Activated T-helper 1 cell treated with Interleukin-2 at 50 U/mL for 16 hours (primary cell): Measurements from ENCODE around the gene SPHK2.
"Not testable (repeated sequence)": the region's sequence is repeated elsewhere in the genome, so short reads cannot be mapped to it uniquely, and the experiment has no call there.

Experiments used
- DNase-seq: peaks from one replicate; pipeline ENCODE4 v3.0.0-alpha.2; 2020; ENCODE audit warnings: low read depth

The SPHK2 gene, protein sequence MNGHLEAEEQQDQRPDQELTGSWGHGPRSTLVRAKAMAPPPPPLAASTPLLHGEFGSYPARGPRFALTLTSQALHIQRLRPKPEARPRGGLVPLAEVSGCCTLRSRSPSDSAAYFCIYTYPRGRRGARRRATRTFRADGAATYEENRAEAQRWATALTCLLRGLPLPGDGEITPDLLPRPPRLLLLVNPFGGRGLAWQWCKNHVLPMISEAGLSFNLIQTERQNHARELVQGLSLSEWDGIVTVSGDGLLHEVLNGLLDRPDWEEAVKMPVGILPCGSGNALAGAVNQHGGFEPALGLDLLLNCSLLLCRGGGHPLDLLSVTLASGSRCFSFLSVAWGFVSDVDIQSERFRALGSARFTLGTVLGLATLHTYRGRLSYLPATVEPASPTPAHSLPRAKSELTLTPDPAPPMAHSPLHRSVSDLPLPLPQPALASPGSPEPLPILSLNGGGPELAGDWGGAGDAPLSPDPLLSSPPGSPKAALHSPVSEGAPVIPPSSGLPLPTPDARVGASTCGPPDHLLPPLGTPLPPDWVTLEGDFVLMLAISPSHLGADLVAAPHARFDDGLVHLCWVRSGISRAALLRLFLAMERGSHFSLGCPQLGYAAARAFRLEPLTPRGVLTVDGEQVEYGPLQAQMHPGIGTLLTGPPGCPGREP

GRCh38 chr19:48618916-48619691, at the start of gene SPHK2, which contains the start of gene RPL18:
Gene SPHK2 (plus strand): TSS chr19:48619506. CDS start chr19:48620515, 1,009 bp downstream.
Gene RPL18 (minus strand): TSS chr19:48619178. CDS start chr19:48619143, 35 bp downstream.
- peak; percentile 95 for DNase-seq

GRCh38 chr19:48569814-48570213, 49.5 kb upstream of the SPHK2 start:
- DNase-seq: no peak

GRCh38 chr19:48571378-48572162, 47.7 kb upstream of the SPHK2 start:
- DNase-seq: no peak

DNA sequence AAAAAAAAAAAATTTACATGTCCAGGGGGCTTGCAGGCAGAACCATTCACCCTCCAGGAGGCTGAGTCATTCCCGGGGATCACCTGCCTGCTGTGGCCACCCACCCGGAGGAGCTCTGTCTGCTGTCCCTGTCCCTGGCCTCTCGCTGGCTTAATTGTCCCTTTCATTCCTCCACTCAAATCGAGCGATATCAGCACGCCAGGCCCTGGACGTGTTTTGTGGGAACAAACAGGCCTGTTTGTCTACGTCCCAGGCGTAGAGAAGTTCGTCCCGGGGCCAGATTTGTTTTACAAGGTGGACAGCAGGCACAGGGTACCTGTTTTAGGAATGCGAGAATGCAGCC, 46.2 kb upstream of the SPHK2 start:
- no peak for DNase-seq

DNA sequence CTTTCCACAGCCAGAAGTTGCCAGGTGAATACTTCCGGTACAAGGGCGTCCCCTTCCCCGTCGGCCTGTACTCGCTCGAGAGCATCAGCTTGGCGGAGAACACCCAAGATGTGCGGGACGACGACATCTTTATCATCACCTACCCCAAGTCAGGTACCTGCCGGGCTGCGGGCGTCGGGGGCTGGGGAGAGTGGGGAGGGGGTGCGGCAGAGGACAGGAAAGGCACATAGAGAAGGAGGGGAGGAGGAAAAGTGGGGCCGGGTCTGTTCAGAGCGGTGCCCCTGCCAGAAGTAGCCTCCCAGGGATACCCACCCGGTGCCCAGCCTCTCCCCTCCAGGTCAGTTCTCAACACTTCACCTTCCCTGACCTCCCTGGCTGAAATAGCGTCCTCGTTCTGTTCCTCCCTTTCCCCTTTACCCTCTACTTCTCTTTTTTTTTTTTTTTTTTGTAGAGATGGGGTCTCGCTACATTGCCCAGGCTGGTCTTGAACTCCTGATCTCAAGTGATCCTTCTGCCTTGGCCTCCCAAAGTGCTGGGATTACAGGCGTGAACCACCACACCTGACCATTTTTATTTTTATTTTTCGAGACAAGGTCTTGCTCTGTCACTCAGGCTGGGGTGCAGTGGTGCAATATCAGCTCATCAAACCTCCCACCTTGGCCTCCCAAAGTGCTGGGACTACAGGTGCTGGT, 43.2 kb upstream of the SPHK2 start:
- DNase-seq: no peak

DNA sequence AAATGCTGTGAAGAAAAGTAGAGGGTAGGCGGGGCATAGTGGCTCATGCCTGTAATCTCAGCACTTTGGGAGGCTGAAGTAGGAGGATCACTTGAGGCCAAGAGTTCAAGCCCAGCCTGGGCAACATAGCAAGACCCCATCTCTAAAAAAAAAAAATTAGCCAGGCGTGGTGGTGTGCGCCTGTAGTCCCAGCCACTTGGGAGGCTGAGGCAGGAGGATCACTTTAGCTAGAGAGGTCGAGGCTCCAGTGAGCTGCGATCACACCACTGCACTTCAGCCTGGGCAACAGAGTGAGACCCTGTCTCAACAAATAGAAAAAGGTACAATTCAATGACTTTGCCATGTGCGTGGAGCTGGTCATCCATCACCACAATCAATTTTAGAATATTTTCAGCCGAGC, 41.4 kb upstream of the SPHK2 start:
- not testable (repeated sequence) for DNase-seq

GRCh38 chr19:48578891-48579290, 40.4 kb upstream of the SPHK2 start:
- no peak for DNase-seq

DNA sequence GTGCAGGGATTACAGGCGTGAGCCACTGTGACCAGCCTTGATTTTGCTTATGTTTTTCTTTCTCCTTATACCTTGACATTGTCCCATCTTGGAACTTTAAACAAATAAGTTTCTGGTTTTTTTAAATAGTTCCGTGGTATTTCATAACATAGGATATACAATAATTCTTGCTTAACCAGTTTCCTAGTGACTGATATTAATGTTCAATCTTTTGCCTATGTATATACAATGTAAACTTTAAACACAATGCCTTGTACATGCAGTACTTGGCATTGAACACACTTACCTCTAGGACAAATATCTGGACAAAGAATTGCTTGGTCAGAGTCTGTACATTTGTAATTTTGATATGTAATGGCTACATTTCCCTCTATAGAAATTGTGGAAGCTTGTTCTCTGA, 37.1 kb upstream of the SPHK2 start:
- no peak for DNase-seq

DNA sequence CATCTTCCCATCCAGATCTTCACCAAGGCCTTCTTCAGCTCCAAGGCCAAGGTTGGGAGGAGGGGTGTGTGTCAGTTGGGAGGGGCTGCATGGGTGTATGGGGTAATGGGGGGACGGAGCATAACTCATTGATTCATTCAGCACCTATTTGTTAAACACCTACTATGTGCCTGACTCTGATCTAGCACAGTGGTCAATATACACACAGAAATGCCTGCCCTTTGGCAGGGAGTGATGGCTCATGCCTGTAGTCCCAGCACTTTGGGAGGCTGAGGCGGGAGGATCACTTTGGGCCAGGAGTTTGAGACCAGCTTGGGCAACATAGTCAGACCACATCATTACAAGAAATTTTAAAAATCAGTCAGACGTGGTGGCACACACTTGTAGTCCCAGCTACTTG, 31.9 kb upstream of the SPHK2 start:
- no peak for DNase-seq

DNA sequence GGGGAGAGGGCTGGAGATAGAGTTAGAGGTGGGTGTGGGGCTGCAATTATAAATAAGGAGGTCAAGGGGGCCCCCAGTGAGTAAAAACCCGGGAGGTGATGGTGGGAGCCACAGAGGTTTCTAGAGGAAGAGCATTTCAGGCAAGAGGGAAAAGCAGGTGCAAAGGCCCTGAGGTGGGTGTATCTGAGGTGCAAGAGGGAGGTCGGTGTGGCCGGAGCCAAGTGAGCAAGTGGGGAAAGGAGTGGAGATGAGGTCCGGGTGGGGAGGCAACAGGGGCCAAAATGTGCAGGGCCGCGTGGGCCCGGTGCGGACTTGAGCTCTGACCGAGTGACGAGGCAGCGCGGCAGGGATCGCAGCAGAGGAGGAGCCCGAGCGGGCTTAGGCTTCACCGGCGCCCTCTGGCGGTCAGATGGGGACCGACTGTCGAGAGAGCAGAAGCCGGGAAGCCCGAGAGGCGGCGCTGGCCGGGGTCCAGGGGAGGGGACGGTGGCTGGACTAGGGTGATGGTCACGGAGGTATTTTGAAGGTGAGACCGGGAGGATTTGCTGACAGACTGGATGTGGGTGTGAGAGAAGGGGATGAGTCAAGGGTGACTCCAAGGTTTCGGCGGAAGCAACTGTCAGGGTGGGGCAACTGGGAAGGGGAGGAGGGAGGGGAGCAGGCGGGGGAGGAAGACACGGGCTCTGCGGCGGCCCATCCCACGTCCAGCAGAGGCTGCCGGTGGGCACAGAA, 30.5 kb upstream of the SPHK2 start:
- peak; percentile 77 for DNase-seq

- no peak for DNase-seq
Measured at GRCh38 chr19:48591021-48591420, 28.3 kb upstream of the SPHK2 start.

- no peak for DNase-seq
Measured at GRCh38 chr19:48595171-48595570, 24.1 kb upstream of the SPHK2 start.

GRCh38 chr19:48595833-48596232, 23.5 kb upstream of the SPHK2 start:
- DNase-seq: no peak

GRCh38 chr19:48596237-48596636, 23.1 kb upstream of the SPHK2 start:
- DNase-seq: no peak

- peak; percentile 24 for DNase-seq
Measured at GRCh38 chr19:48596679-48597465, 22.4 kb upstream of the SPHK2 start.

DNA sequence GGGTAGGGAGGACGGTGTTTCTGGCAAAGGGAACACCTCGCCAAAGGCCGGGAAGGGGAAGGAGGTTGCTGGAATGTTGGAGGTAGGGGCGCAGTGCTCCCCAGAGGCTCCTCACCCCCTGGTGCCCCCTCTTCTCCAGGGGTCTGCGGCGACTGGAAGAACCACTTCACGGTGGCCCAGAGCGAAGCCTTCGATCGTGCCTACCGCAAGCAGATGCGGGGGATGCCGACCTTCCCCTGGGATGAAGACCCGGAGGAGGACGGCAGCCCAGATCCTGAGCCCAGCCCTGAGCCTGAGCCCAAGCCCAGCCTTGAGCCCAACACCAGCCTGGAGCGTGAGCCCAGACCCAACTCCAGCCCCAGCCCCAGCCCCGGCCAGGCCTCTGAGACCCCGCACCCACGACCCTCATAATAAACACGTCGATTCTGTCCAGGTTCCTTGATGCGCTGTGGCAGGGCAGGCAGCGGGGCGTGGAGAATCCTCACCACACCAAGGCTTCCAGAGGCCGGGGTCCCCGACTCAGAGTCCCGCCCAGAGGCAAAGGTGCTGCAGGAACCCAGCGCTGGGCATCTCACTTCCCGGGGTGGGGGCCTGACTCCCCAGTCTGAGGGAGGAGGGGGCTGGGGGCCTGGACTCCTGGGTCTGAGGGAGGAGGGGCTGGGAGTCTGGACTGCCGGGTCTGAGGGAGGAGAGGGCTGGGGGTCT, 20.2 kb upstream of the SPHK2 start:
- no peak for DNase-seq

DNA sequence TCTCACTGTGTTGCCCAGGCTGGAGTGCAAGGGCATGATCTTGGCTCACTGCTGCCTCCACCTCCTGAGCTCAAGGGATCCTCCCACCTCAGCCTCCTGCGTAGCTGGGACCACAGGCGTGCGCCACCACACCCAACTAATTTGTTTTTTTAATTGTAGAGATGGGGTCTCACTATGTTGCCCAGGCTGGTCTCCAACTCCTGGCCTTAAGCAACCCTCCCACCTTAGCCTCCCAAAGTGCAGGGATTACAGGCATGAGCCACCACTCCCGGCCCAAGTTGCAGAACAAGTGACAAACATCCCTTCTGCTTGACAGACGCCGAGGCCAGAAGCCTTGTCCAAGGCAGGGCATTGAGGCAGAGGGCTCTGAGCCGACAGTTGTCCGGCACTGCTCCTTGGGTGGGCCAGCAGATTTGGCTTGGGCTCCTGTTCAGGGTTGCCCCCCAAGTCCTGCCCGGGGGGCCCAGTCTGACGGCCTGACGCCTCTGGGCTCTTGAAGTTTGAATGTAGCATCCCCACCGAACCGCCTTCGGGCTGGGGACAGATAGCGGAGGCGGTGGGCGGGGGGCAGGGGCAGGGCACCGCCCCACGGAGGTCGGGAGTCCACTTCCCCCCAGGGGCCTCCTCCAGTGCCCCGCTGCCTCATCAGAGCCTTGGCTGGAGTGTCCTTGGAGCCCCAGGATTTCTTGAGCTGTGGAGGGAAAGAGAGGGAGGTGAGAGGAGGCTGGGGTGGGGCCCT, 18.5 kb upstream of the SPHK2 start:
- no peak for DNase-seq

GRCh38 chr19:48603001-48603400, 16.3 kb upstream of the SPHK2 start:
- DNase-seq: no peak

DNA sequence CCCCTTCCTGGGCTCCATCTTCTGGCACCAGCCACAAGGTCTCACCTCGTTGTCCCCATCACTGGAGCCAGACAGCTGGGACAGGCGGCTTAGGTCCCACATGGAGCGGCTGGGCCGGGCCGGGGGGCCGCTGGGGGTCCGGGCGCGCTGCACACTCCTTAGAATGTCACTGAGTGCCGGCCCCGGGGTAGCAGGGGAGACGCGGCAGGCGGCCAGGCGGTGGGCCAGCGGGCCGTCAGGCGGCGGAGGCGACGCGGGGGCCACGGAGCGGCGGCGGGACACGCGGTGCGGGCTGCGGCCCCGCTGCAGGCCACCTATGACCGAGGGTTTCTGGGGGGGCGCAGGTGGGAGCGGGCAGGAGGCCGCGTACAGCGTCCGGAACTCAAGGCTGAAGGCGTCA, 15.9 kb upstream of the SPHK2 start:
- no peak for DNase-seq
